ENCODE results near the gene RAB35.

Gene RAB35

GRCh38 chr12:120125029-120125428 lies 8.5 kb upstream of the RAB35 start:
- Histone ChIP-seq H3K4me2 (ENCODE audit: low read depth, low read length, poor library complexity, severe bottlenecking) (no peak overlapping the region), H3F3A (ENCODE audit: insufficient read depth) (peaks cover 32% of the 10 kb centered on the region), H3K36me3 (ENCODE audit: low read length) (peaks cover 5% of the 10 kb centered on the region; the same call in 1 of the 2 replicates), H3K27ac (ENCODE audit: low read depth, low read length) (no peak overlapping the region), H3K9ac (ENCODE audit: low read length) (no peak overlapping the region), H3K9me3 (ENCODE audit: insufficient read depth, low read length) (no peaks in the 10 kb centered on the region), H3K4me3 (ENCODE audit: insufficient read depth, low read length, poor library complexity, severe bottlenecking) (no peak overlapping the region), H3K9me2 (replicated peaks; ENCODE audit: insufficient read depth, low read length) (no peaks in the 10 kb centered on the region), H3K79me2 (ENCODE audit: insufficient read depth, low read length) (no peaks in the 10 kb centered on the region), H4K20me1 (ENCODE audit: low read depth, low read length) (no peaks in the 10 kb centered on the region), H2AFZ (ENCODE audit: low read depth, low read length, severe bottlenecking) (no peak overlapping the region), H3K27me3 (ENCODE audit: low read length) (no peaks in the 10 kb centered on the region)
- no peak for TF ChIP-seq EZH2phosphoT487 (conservative IDR thresholded peaks at IDR 0.05; ENCODE audit: low read length)
- TF ChIP-seq CTCF (IDR thresholded peaks at IDR 0.05; ENCODE audit: insufficient read depth, low read length, poor library complexity, severe bottlenecking), result no peak

- H2AFZ ChIP-seq (ENCODE audit: low read depth, low read length, severe bottlenecking), result no peak overlapping the region
- H3K4me3 ChIP-seq (ENCODE audit: insufficient read depth, low read length, poor library complexity, severe bottlenecking), result no peak overlapping the region
- H3K4me2 ChIP-seq (ENCODE audit: low read depth, low read length, poor library complexity, severe bottlenecking), result peak overlapping the region; percentile 35
- no peaks in the 10 kb centered on the region for H3K9me3 ChIP-seq (ENCODE audit: insufficient read depth, low read length)
- H3K27ac ChIP-seq (ENCODE audit: low read depth, low read length), result peak overlapping the region; percentile 69
- peaks cover 20% of the 10 kb centered on the region for H3K79me2 ChIP-seq (ENCODE audit: insufficient read depth, low read length)
- no peaks in the 10 kb centered on the region for H3K27me3 ChIP-seq (ENCODE audit: low read length)
- no peaks in the 10 kb centered on the region for H3K9me2 ChIP-seq (replicated peaks; ENCODE audit: insufficient read depth, low read length)
- no peaks in the 10 kb centered on the region for H4K20me1 ChIP-seq (ENCODE audit: low read depth, low read length)
- peaks cover 3% of the 10 kb centered on the region; the same call in 1 of the 2 replicates for H3K36me3 ChIP-seq (ENCODE audit: low read length)
- H3K9ac ChIP-seq (ENCODE audit: low read length), result peak overlapping the region; percentile 6; the same call in 1 of the 2 replicates
- peaks cover 41% of the 10 kb centered on the region for H3F3A ChIP-seq (ENCODE audit: insufficient read depth)
- TF ChIP-seq EZH2phosphoT487 (conservative IDR thresholded peaks at IDR 0.05; ENCODE audit: low read length) (no peak), CTCF (IDR thresholded peaks at IDR 0.05; ENCODE audit: insufficient read depth, low read length, poor library complexity, severe bottlenecking) (no peak)
These were observed 5.3 kb upstream of the RAB35 start for GRCh38 chr12:120121766-120122293.

- peak overlapping the region; percentile 35 for H3K4me2 ChIP-seq (ENCODE audit: low read depth, low read length, poor library complexity, severe bottlenecking)
- H3F3A ChIP-seq (ENCODE audit: insufficient read depth), result peaks cover 40% of the 10 kb centered on the region
- H3K9ac ChIP-seq (ENCODE audit: low read length), result peak overlapping the region; percentile 6; the same call in 1 of the 2 replicates
- H3K36me3 ChIP-seq (ENCODE audit: low read length), result peaks cover 3% of the 10 kb centered on the region; the same call in 1 of the 2 replicates
- H3K9me3 ChIP-seq (ENCODE audit: insufficient read depth, low read length), result no peaks in the 10 kb centered on the region
- no peak overlapping the region for H2AFZ ChIP-seq (ENCODE audit: low read depth, low read length, severe bottlenecking)
- no peaks in the 10 kb centered on the region for H4K20me1 ChIP-seq (ENCODE audit: low read depth, low read length)
- H3K9me2 ChIP-seq (replicated peaks; ENCODE audit: insufficient read depth, low read length), result no peaks in the 10 kb centered on the region
- no peaks in the 10 kb centered on the region for H3K27me3 ChIP-seq (ENCODE audit: low read length)
- peaks cover 20% of the 10 kb centered on the region for H3K79me2 ChIP-seq (ENCODE audit: insufficient read depth, low read length)
- H3K27ac ChIP-seq (ENCODE audit: low read depth, low read length), result peak overlapping the region; percentile 69
- TF ChIP-seq EZH2phosphoT487 (conservative IDR thresholded peaks at IDR 0.05; ENCODE audit: low read length), result no peak
- no peak for TF ChIP-seq CTCF (IDR thresholded peaks at IDR 0.05; ENCODE audit: insufficient read depth, low read length, poor library complexity, severe bottlenecking)
- H3K4me3 ChIP-seq (ENCODE audit: insufficient read depth, low read length, poor library complexity, severe bottlenecking), result no peak overlapping the region
These were observed 4.8 kb upstream of the RAB35 start for GRCh38 chr12:120121343-120121742.
